ENCODE results near the gene NSG2. TPM values are rescaled to one million over a fixed set of nuclear protein-coding genes. Genes with fewer than 3 reads are reported as not detected.

The NSG2 gene
- total and polyA plus RNA-seq, 2 of the 4 experiments (the other 2 are of a cell fraction) = not detected

GRCh38 chr5:174000076-174000475, 45.4 kb upstream of the NSG2 start:
- no peak overlapping the region for H3K4ac ChIP-seq (ENCODE audit: low read depth, low read length)

More at GRCh38 chr5:174000076-174000475, 45.4 kb upstream of the NSG2 start:
- H3K4me2 ChIP-seq (ENCODE audit: low read depth, low read length) = no peak overlapping the region
- H3K18ac ChIP-seq (ENCODE audit: low read depth, low read length) = no peak overlapping the region
- no peak overlapping the region for H2AK5ac ChIP-seq (ENCODE audit: low read depth, low read length)
- no peaks in the 10 kb centered on the region for H3K4me1 ChIP-seq (ENCODE audit: control insufficient read depth, insufficient read depth, low read length)
- WGBS, 2 experiments (ENCODE audit: extremely low coverage in 2 of 2, insufficient read length in 1 of 2) = no CpG with 5 or more reads among the region's 4 CpGs
- no peak overlapping the region for H2AK9ac ChIP-seq (replicated peaks; ENCODE audit: low read depth, low read length, poor library complexity)
- H3K27me3 ChIP-seq (ENCODE audit: control insufficient read depth, insufficient read depth, low read length) = no peaks in the 10 kb centered on the region
- no peaks in the 10 kb centered on the region for H3K9me3 ChIP-seq (ENCODE audit: control insufficient read depth, insufficient read depth, low read length)
- H3K9ac ChIP-seq (ENCODE audit: low read depth, low read length) = no peak overlapping the region
- CTCF ChIA-PET = no interaction called here
- in situ Hi-C loops (cut with MboI; ENCODE audit: low sequenced_read_pairs) (no loop called here), intact Hi-C loops (cut with micrococcal nuclease) (no loop called here), dilution Hi-C loops (cut with HindIII; ENCODE audit: low sequenced_read_pairs, unreplicated experiment) (no loop called here)
- H3K27ac ChIP-seq (ENCODE audit: insufficient read depth, low read length) = no peak overlapping the region
- H3K56ac ChIP-seq (ENCODE audit: extremely low read depth, insufficient read depth, low read length) = no peak overlapping the region
- H3K36me3 ChIP-seq (ENCODE audit: control insufficient read depth, insufficient read depth, low read length) = no peaks in the 10 kb centered on the region
- H4K8ac ChIP-seq (ENCODE audit: low read depth in 2 of 2, low read length in 2 of 2) = no peak overlapping the region
- H4K5ac ChIP-seq (ENCODE audit: low read depth, low read length) = no peak overlapping the region
- H2AFZ ChIP-seq (replicated peaks; ENCODE audit: low read length, poor library complexity) = no peak overlapping the region
- H3K23ac ChIP-seq (ENCODE audit: low read depth, low read length) = no peak overlapping the region
- H2BK20ac ChIP-seq (ENCODE audit: low read depth, low read length) = no peak overlapping the region
- DNase-seq = no peak
- ATAC-seq (ENCODE audit: low read depth) = no peak
- no TSS peak for BruUV-seq (replicated peaks)
- H2BK15ac ChIP-seq (ENCODE audit: low read depth, low read length) = no peak overlapping the region
- POLR2A ChIA-PET (ENCODE audit: unreplicated experiment) = interaction anchor here (0.6 kb wide), 1 partner anchor 122 kb away, joined by 4 read pairs; no protein-coding TSS in a partner anchor
- no peaks in the 10 kb centered on the region for H4K20me1 ChIP-seq (ENCODE audit: insufficient read depth, low read length)
- no peak overlapping the region for H3K14ac ChIP-seq (replicated peaks; ENCODE audit: low read depth, low read length)
- no peak overlapping the region for H2BK5ac ChIP-seq (ENCODE audit: low read depth, low read length, poor library complexity, severe bottlenecking)
- H3K9me1 ChIP-seq (ENCODE audit: insufficient read depth, low read length) = no peaks in the 10 kb centered on the region
- no peak overlapping the region for H2BK120ac ChIP-seq (ENCODE audit: low read depth, low read length)
- no peaks in the 10 kb centered on the region for H3K79me1 ChIP-seq (ENCODE audit: low read depth in 1 of 2, low read length in 2 of 2)
- H4K91ac ChIP-seq (ENCODE audit: insufficient read depth, low read depth, low read length) = no peak overlapping the region
- TF ChIP-seq RAD21 (IDR thresholded peaks at IDR 0.05; ENCODE audit: low read length) (no peak), SMC3 (IDR thresholded peaks at IDR 0.05; ENCODE audit: low read depth, low read length) (no peak), FOS (IDR thresholded peaks at IDR 0.05; ENCODE audit: low read depth, low read length) (no peak), CTCF (conservative IDR thresholded peaks at IDR 0.05; ENCODE audit: low read depth, low read length) (no peak), CEBPB (IDR thresholded peaks at IDR 0.05; ENCODE audit: low read depth, low read length) (no peak), MXI1 (IDR thresholded peaks at IDR 0.05; ENCODE audit: borderline replicate concordance, low read depth, low read length) (no peak)
- H3K4me3 ChIP-seq (ENCODE audit: insufficient read depth, low read depth, low read length) = no peak overlapping the region
